Activated naive CD8-positive, alpha-beta T cell treated with anti-CD3 and anti-CD28 coated beads, Interleukin-2, amount 10 ng/mL, durations not matched to agents 7 days and 5 days (primary cell): ENCODE measurements around the gene ZSWIM2. TPM values are rescaled to one million over a fixed set of nuclear protein-coding genes. Genes with fewer than 3 reads are reported as not detected.

Source experiments
- ATAC-seq: fragments of 150-1000 bp; cut with Tn5 transposase; one replicate; pipeline ENCODE4 v1.10.0; 2021; ENCODE audit warnings: low read depth, moderate library complexity
- POLR2A ChIA-PET: fragments of 350-600 bp; sonication (Branson Sonifier 250); formaldehyde crosslinking; loops from one replicate; lab custom pipeline; 2021; ENCODE audit warnings: antibody characterized with exemption; lab: Charles Lee
- DNase-seq: peaks from one replicate; pipeline ENCODE4 v3.0.0; 2021
- H3K27ac Mint-ChIP-seq: one replicate; pipeline ENCODE4 v1.8.0; 2022; ENCODE audit warnings: mild to moderate bottlenecking, mixed read lengths
- H3K27me3 Mint-ChIP-seq: one replicate; pipeline ENCODE4 v1.8.0; 2022; ENCODE audit warnings: mild to moderate bottlenecking, moderate library complexity, mixed read lengths
- H3K36me3 Mint-ChIP-seq: one replicate; pipeline ENCODE4 v1.8.0; 2021; ENCODE audit warnings: mild to moderate bottlenecking, mixed read lengths
- H3K4me1 Mint-ChIP-seq: one replicate; pipeline ENCODE4 v1.8.0; 2021; ENCODE audit warnings: mixed read lengths
- H3K4me3 Mint-ChIP-seq: one replicate; pipeline ENCODE4 v1.8.0; 2022; ENCODE audit warnings: mild to moderate bottlenecking, moderate library complexity, mixed read lengths
- H3K9me3 Mint-ChIP-seq: one replicate; pipeline ENCODE4 v1.8.0; 2021; ENCODE audit warnings: mixed read lengths
- total RNA-seq, 2 experiments: library from RNA; stranded (reverse); gene quantifications; one replicate each; pipeline ENCODE4 v1.2.3, GENCODE V29; 2021

ZSWIM2 gene
- total RNA-seq, 2 experiments from 2014 or later, result not detected

DNA sequence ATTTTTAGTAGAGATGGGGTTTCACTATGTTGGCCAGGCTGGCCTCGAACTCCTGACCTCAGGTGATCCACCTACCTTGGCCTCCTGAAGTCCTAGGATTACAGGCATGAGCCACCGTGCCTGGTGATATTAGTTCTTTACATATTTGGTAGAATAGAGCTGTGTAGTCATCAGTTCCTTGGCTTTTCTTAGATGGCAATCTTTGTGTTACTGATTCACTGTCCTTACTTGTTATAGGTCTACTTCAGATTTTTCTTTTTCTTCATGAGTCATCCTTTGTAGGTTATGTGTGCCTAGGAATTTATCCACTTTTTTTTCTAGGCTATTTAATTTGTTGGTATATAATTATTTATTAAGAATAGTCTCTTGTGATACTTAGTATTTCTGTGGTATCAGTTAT is 30.3 kb upstream of the ZSWIM2 start:
- DNase-seq, result no peak
- no peak for ATAC-seq
- no peaks in the 10 kb centered on the region for H3K4me1 Mint-ChIP-seq
- POLR2A ChIA-PET, result no interaction called here
- no peaks in the 10 kb centered on the region for H3K27me3 Mint-ChIP-seq
- peaks cover 2% of the 10 kb centered on the region for H3K9me3 Mint-ChIP-seq
- no peaks in the 10 kb centered on the region for H3K36me3 Mint-ChIP-seq
- no peak overlapping the region for H3K4me3 Mint-ChIP-seq
- H3K27ac Mint-ChIP-seq, result no peak overlapping the region

GRCh38 chr2:186874713-186875112 is 25.7 kb upstream of the ZSWIM2 start:
- Mint-ChIP-seq H3K4me1 (no peaks in the 10 kb centered on the region), H3K27ac (no peak overlapping the region), H3K4me3 (no peak overlapping the region), H3K27me3 (no peaks in the 10 kb centered on the region), H3K36me3 (no peaks in the 10 kb centered on the region), H3K9me3 (peaks cover 2% of the 10 kb centered on the region)
- ATAC-seq (no peak), DNase-seq (no peak)
- POLR2A ChIA-PET, result no interaction called here

DNA sequence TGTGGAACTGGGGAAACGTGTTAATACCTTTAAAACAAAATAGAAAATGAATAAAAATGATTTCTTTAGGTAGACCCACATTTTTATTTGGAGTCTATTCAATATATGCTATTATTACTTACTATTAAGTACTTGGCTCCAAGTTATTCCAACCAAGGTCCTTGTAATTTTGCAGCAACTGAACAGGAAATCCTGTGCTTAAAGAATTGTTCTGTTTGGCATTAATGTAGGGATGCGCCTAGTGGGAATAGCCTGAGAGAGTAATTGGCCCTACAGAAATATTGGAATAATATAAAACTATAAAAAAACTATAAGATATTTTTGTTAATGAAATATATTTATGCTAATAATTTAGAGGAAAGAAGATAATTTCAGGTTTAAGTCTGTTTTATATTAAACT is 22.9 kb upstream of the ZSWIM2 start:
- DNase-seq (no peak), ATAC-seq (no peak)
- no peaks in the 10 kb centered on the region for H3K4me1 Mint-ChIP-seq

GRCh38 chr2:186868344-186868743 is 19.4 kb upstream of the ZSWIM2 start:
- no peak for ATAC-seq
- POLR2A ChIA-PET, result no interaction called here
- Mint-ChIP-seq H3K27me3 (peaks cover 2% of the 10 kb centered on the region), H3K27ac (no peak overlapping the region), H3K4me1 (no peaks in the 10 kb centered on the region), H3K36me3 (no peaks in the 10 kb centered on the region), H3K4me3 (no peak overlapping the region), H3K9me3 (no peaks in the 10 kb centered on the region)
- no peak for DNase-seq

More for the DNA sequence above, 22.9 kb upstream of the ZSWIM2 start:
- POLR2A ChIA-PET, result no interaction called here
- Mint-ChIP-seq H3K27ac (no peak overlapping the region), H3K27me3 (no peaks in the 10 kb centered on the region), H3K36me3 (no peaks in the 10 kb centered on the region), H3K4me3 (no peak overlapping the region), H3K9me3 (peaks cover 2% of the 10 kb centered on the region)

DNA sequence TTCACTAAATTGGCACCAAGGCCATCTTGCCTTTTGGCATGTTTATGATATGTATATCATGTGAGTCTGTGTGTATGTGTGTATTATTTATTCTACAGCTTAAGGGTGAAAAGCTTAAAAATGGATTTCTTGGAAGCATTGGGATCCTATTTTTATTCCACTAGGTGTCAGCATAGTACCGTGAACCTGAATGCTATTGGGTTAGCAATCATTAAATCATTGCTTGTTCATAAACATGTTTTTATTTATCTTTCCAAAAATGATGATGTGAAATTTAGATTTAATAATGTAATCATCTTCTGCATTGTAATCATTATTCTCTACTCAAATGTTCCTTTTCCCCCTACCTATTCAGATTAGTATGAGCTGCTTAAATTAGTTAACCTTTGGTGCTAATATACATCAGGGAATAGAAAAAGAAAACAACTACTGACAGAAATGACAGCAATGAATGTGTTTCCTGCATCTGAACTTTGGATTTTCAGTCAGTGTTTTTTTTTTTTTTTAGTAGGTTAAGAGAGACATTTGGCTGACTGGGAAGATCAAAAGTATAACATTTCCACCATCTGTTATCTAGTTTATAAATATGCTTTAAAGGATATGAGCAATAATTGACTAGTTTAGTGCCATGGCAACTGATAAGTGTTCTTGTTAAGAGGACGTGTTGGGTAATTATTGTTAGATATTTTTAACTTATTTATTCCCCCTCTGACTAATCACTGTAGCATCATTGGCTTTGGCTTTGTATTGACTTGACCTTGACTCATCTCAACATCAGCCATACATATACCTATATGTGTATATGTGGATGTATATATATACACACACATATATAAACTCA is 14.1 kb upstream of the ZSWIM2 start:
- Mint-ChIP-seq H3K4me1 (no peaks in the 10 kb centered on the region), H3K9me3 (no peaks in the 10 kb centered on the region), H3K4me3 (no peak overlapping the region), H3K36me3 (no peaks in the 10 kb centered on the region), H3K27me3 (peaks cover 2% of the 10 kb centered on the region), H3K27ac (no peak overlapping the region)
- POLR2A ChIA-PET, result no interaction called here
- DNase-seq, result no peak
- ATAC-seq, result no peak

DNA sequence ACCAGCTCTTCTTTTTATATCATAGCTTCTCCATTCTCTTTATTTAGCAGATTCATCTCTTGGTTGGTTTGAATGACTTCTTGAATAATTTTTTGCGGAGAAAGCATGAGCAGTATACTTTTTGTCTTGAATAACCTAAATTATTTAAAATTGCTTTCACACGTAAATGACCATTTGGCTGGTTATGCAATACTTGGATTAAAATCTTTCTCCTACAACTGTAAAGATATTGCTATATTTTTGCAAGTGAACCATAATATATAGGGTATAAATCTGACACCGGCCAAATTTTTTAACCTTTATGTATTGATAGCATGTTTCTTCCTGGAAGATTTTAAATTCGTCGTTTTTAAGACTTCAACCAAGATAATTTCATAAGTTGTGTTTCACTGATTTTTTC is 6.2 kb upstream of the ZSWIM2 start:
- H3K9me3 Mint-ChIP-seq, result peaks cover 3% of the 10 kb centered on the region
- H3K36me3 Mint-ChIP-seq, result no peaks in the 10 kb centered on the region
- POLR2A ChIA-PET, result no interaction called here
- ATAC-seq (no peak), DNase-seq (no peak)
- no peak overlapping the region for H3K27ac Mint-ChIP-seq
- peaks cover 2% of the 10 kb centered on the region for H3K27me3 Mint-ChIP-seq
- no peak overlapping the region for H3K4me3 Mint-ChIP-seq
- no peaks in the 10 kb centered on the region for H3K4me1 Mint-ChIP-seq

DNA sequence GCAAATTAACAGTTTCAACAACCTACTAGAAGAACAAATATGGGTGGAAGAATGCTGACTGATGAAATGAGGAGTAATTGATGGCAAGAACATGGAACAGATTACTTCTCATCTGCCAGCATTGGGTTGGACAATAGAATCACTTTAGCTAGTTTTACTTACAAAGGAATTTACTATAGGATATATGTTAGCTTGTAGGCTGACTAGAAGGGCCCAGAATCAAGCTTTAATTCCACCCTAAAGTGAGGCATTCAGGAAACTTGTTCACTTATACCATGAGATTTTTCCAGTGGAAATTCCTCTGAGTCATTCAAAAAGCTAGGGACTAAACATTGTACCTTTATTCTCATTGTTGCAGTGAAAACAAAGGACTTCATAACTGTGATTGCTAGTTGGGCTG is 5.0 kb upstream of the ZSWIM2 start:
- DNase-seq (no peak), ATAC-seq (no peak)
- Mint-ChIP-seq H3K27ac (no peak overlapping the region), H3K36me3 (no peaks in the 10 kb centered on the region), H3K4me3 (no peak overlapping the region), H3K27me3 (peaks cover 14% of the 10 kb centered on the region), H3K4me1 (no peaks in the 10 kb centered on the region), H3K9me3 (peaks cover 3% of the 10 kb centered on the region)
- POLR2A ChIA-PET, result no interaction called here

DNA sequence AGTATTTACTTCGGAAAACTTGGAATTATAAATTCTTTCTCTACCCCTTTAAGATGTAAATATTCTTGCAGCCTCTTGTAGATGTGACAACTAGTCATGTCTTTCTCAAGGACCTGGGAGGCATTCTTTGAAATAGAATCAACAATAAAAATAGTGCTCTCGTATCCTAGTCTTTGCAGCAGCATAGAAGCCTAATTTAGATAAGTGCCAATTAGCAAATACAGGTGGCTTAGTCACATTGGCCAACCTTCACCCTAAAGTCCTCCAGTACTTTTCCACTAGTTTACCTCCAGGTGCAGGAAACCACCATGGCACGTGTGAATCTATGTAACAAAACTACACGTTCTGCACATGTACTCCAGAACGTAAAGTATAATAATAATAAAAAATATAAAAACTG is 3.5 kb upstream of the ZSWIM2 start:
- POLR2A ChIA-PET, result no interaction called here
- DNase-seq (no peak), ATAC-seq (no peak)
- Mint-ChIP-seq H3K36me3 (no peaks in the 10 kb centered on the region), H3K4me3 (no peak overlapping the region), H3K27me3 (peaks cover 28% of the 10 kb centered on the region), H3K9me3 (peaks cover 3% of the 10 kb centered on the region), H3K4me1 (peaks cover 3% of the 10 kb centered on the region), H3K27ac (no peak overlapping the region)

- no peak overlapping the region for H3K4me3 Mint-ChIP-seq
Measured at GRCh38 chr2:186842373-186842772, 6.6 kb downstream of the ZSWIM2 start.

DNA sequence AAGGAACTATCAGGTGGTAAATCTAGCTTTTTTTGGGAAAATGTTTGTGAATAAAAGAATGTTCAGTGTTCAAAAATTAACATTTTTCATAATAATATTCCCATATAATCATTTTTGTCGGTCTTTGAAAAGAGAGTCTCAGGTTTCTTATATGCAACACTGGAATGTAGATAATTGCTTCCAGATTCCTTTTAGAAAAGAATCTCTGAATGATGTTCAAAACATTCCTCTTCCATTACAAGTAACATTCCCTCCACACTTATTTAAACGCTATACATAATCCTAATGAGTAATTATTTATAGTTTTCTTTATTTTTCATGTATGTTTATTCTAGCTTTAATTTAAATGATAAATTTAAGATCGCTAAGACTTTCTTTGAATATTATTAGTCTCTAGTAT is 7.0 kb downstream of the ZSWIM2 start:
- Mint-ChIP-seq H3K36me3 (no peaks in the 10 kb centered on the region), H3K27me3 (peaks cover 8% of the 10 kb centered on the region), H3K4me3 (no peak overlapping the region), H3K9me3 (no peaks in the 10 kb centered on the region), H3K27ac (no peak overlapping the region), H3K4me1 (no peaks in the 10 kb centered on the region)
- no peak for DNase-seq
- ATAC-seq, result no peak
- POLR2A ChIA-PET, result no interaction called here

More at GRCh38 chr2:186842373-186842772, 6.6 kb downstream of the ZSWIM2 start:
- POLR2A ChIA-PET, result no interaction called here
- no peaks in the 10 kb centered on the region for H3K9me3 Mint-ChIP-seq
- no peak overlapping the region for H3K27ac Mint-ChIP-seq
- H3K36me3 Mint-ChIP-seq, result no peaks in the 10 kb centered on the region
- H3K27me3 Mint-ChIP-seq, result peaks cover 8% of the 10 kb centered on the region
- ATAC-seq (no peak), DNase-seq (no peak)
- no peaks in the 10 kb centered on the region for H3K4me1 Mint-ChIP-seq

DNA sequence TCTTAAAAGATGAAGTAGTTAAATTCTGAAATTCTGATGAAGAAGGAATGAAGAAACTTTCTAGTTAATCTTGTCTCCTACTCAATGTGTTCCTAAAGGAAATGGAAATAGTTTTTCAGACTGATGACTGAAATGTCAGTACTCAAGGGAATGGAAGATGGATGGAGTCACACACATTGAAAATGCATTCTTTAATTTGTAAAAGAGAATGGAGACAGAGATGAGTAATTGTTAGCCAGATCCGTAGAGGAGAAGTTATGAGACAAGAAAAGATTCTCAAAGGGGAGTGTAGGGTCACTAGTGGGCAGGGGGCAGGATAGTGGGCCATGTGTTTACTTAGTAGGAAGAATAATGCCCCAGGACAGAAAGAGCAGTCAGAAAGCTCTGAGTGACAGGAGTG is 13.3 kb downstream of the ZSWIM2 start:
- H3K4me1 Mint-ChIP-seq, result no peaks in the 10 kb centered on the region
- H3K36me3 Mint-ChIP-seq, result no peaks in the 10 kb centered on the region
- no peak overlapping the region for H3K27ac Mint-ChIP-seq
- POLR2A ChIA-PET, result no interaction called here
- no peaks in the 10 kb centered on the region for H3K9me3 Mint-ChIP-seq
- DNase-seq (no peak), ATAC-seq (no peak)
- H3K27me3 Mint-ChIP-seq, result no peaks in the 10 kb centered on the region
- no peak overlapping the region for H3K4me3 Mint-ChIP-seq

DNA sequence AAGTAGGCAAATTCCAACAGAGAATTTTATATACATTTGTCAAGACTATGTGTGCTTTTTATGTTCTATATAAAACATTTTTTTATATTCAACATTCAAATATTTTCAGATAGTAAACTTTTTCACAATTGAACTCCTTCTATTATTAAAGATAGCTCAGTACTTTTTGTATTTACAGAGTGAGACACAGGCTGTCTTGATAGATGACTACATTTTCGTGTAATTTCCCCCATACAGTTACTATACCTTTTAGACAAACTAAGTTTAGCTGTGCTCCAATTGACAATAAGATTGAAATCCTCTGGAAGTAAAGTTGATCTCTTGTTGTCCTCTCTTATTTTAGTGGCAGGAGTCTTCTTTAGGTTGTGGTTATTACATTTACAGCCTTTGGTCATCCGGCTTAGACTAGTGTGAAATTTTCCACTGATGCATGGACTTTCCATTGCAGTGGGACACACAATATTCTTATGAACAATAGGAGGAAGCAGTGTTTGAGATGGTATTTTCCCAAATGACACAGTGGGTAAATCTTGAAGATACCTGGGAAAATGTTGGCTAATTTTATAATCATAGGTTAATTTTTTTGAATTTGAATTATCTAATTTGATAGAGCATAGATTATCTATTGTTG is 21.0 kb downstream of the ZSWIM2 start:
- Mint-ChIP-seq H3K4me3 (no peak overlapping the region), H3K4me1 (no peaks in the 10 kb centered on the region), H3K36me3 (no peaks in the 10 kb centered on the region), H3K27me3 (no peaks in the 10 kb centered on the region), H3K9me3 (no peaks in the 10 kb centered on the region), H3K27ac (no peak overlapping the region)
- POLR2A ChIA-PET, result no interaction called here
- DNase-seq, result no peak
- ATAC-seq, result no peak

GRCh38 chr2:186827411-186827810 is 21.6 kb downstream of the ZSWIM2 start:
- Mint-ChIP-seq H3K4me3 (no peak overlapping the region), H3K4me1 (no peaks in the 10 kb centered on the region), H3K27ac (no peak overlapping the region), H3K9me3 (no peaks in the 10 kb centered on the region), H3K27me3 (no peaks in the 10 kb centered on the region), H3K36me3 (no peaks in the 10 kb centered on the region)
- POLR2A ChIA-PET, result no interaction called here
- ATAC-seq (no peak), DNase-seq (no peak)

- H3K27ac Mint-ChIP-seq, result no peak overlapping the region
- DNase-seq, result no peak
- POLR2A ChIA-PET, result no interaction called here
- no peaks in the 10 kb centered on the region for H3K27me3 Mint-ChIP-seq
- H3K36me3 Mint-ChIP-seq, result no peaks in the 10 kb centered on the region
- no peak for ATAC-seq
- no peaks in the 10 kb centered on the region for H3K4me1 Mint-ChIP-seq
- H3K4me3 Mint-ChIP-seq, result no peak overlapping the region
- peaks cover 2% of the 10 kb centered on the region for H3K9me3 Mint-ChIP-seq
Measured at GRCh38 chr2:186822323-186822722, 26.6 kb downstream of the ZSWIM2 start.
